GM12874 (cell line): ENCODE measurements around the gene PPP2R2D.

Source experiments
- CTCF ChIP-seq: IDR thresholded peaks from 2 replicates; pipeline ENCODE4 v1.5.1; 2011; ENCODE audit warnings: low read depth, mild to moderate bottlenecking, control low read depth, low read length, moderate library complexity; ENCODE audit not compliant: insufficient read depth

PPP2R2D gene

GRCh38 chr10:131993275-131993674 lies 92.5 kb downstream of the PPP2R2D start:
- no peak for TF ChIP-seq CTCF

- no peak for TF ChIP-seq CTCF
Measured at GRCh38 chr10:131994435-131994834, 93.6 kb downstream of the PPP2R2D start.

- no peak for TF ChIP-seq CTCF
Measured at GRCh38 chr10:131996466-131997365, 95.9 kb downstream of the PPP2R2D start.

DNA sequence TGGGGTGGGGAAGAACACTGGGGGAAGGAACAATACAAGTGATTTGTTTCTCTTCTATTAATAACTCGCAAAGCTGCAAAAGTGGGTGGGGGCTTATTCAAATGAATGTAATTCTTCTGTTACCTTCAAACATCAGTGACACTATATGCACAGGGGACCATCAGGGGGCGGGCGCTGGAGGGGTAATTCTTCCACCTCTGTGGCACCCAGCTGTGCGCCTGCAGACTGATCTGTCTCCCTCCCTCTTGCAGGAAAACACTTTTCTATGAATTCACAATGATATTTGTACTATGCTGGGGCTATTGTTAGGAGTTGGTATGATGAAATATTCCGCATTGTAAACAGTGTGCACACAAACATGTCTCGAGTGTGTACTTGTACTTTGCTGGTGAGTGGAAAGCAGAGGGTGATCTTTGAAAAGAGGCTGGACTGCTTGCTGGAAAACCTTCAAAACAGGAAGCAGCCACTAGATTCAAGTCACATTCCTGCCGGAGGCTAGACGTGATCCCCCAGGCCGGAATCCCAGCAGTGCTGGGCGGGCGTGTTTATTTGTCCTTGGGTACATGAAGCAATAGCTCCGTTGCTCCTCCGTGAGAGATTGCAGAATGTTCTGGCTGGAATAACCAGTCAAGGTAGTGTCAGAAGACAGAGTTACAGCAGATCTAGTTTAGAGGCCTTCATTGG lies 96.7 kb downstream of the PPP2R2D start:
- TF ChIP-seq CTCF: no peak

DNA sequence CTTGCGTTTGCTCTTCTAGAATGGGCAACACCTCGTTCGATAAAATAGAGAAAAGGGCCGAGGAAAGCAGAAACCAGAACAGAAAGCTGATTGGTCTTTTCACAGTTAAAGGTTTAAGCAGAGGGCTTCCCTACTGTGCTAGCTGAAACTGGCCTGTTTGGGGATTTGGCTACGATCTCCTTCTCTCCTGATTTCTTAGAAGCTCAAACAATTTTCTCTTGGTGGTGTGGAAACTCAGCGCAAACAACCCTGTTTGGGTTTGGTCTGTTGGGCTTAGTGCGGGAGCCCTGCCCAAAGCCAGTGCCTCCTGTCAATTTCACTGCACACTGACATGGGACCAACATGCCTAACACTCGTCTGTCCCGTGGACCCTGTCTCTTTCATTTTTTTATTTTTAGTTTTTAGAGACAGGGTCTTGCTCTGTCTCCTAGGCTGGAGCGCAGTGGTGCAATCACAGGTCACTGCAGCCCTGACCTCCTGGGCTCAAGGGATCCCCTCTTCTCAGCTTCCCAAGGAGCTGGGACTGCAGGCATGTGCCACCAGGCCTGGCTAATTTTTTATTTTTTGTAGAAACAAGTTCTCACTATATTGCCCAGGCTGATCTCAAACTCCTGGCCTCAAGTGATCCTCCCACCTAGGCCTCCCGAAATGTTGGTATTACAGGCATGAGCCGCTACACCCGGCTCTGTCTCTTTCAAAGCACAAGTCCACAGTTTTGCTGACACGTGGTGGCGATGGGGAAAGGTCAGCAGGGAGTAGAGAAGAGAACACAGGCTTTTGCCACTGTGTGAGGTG lies 97.4 kb downstream of the PPP2R2D start:
- no peak for TF ChIP-seq CTCF

DNA sequence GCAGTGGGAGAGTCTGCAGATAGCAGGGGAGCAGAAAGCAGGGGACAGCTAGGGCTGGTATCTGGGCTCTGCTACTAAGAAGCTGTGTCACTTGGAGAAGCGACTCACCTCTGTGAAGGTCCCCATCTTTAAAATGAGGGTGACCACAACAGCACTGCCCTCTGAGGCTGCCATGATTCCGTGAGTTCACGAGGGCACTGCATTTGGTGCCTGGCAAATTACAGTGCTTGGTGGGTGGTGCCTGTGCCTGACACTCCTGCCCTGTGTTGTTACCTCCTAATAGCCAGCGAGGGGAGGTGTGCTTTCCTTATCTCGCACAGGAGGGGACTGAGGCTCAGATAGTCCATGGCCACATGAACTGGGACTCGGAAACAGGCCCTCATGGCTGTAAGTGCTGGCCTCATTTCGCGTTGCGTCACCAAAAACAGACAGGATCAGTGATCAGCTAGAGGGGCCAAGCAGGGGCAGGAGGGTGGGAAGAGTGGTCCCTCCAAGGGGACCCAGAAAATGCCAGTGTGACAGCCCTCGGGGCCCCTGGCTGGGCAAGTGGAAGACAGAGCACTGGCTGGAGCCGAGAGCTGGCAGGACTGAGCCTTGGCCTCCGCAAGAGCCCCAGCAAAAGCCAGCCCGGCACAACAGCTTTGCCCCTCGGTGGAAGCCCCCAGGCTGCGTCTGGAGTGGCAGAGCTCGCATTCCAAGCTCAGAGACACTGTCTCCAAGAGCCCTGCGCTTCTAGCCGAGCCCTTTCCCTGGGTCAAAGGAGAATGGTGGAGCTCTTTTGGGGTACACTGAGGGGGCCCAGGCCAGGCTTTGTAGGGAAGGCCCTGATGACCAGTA lies 98.3 kb downstream of the PPP2R2D start:
- TF ChIP-seq CTCF: no peak
